ENCODE results near the gene GRIN2A.

GRIN2A gene

GRCh38 chr16:9965079-9965478, 217.1 kb downstream of the GRIN2A start:
- DNase-seq (ENCODE audit: low read depth) = no peak

GRCh38 chr16:9964426-9964825, 217.8 kb downstream of the GRIN2A start:
- no peak for DNase-seq (ENCODE audit: low read depth)

- no peak for DNase-seq (ENCODE audit: low read depth)
Observed at GRCh38 chr16:9957433-9957832, 224.8 kb downstream of the GRIN2A start.

- no peak for DNase-seq (ENCODE audit: low read depth)
Observed at GRCh38 chr16:9957002-9957401, 225.2 kb downstream of the GRIN2A start.

GRCh38 chr16:9955677-9956076, 226.6 kb downstream of the GRIN2A start:
- DNase-seq (ENCODE audit: low read depth) = no peak

- DNase-seq (ENCODE audit: low read depth) = no peak
Observed at GRCh38 chr16:9953908-9954570, 228.2 kb downstream of the GRIN2A start.

GRCh38 chr16:9950658-9951057, 231.6 kb downstream of the GRIN2A start:
- no peak for DNase-seq (ENCODE audit: low read depth)

- DNase-seq (ENCODE audit: low read depth) = no peak
Observed at GRCh38 chr16:9949396-9949795, 232.8 kb downstream of the GRIN2A start.

- DNase-seq (ENCODE audit: low read depth) = no peak
Observed at GRCh38 chr16:9948933-9949332, 233.3 kb downstream of the GRIN2A start.

- DNase-seq (ENCODE audit: low read depth) = no peak
Observed at GRCh38 chr16:9946022-9946720, 236.1 kb downstream of the GRIN2A start.

- DNase-seq (ENCODE audit: low read depth) = no peak
Observed at GRCh38 chr16:9943121-9943520, 239.1 kb downstream of the GRIN2A start.

GRCh38 chr16:9941245-9941644, 241.0 kb downstream of the GRIN2A start:
- DNase-seq (ENCODE audit: low read depth) = no peak

GRCh38 chr16:9934723-9935508, 247.3 kb downstream of the GRIN2A start:
- DNase-seq (ENCODE audit: low read depth) = no peak

GRCh38 chr16:9932919-9933653, 249.1 kb downstream of the GRIN2A start:
- no peak for DNase-seq (ENCODE audit: low read depth)

- DNase-seq (ENCODE audit: low read depth) = no peak
Observed at GRCh38 chr16:9932000-9932399, 250.2 kb downstream of the GRIN2A start.

- DNase-seq (ENCODE audit: low read depth) = no peak
Observed at GRCh38 chr16:9929836-9930235, 252.4 kb downstream of the GRIN2A start.

GRCh38 chr16:9929313-9929712, 252.9 kb downstream of the GRIN2A start:
- DNase-seq (ENCODE audit: low read depth) = no peak

- DNase-seq (ENCODE audit: low read depth) = no peak
Observed at GRCh38 chr16:9922441-9922840, 259.8 kb downstream of the GRIN2A start.

- DNase-seq (ENCODE audit: low read depth) = no peak
Observed at GRCh38 chr16:9921997-9922396, 260.2 kb downstream of the GRIN2A start.

- DNase-seq (ENCODE audit: low read depth) = no peak
Observed at GRCh38 chr16:9919460-9919859, 262.8 kb downstream of the GRIN2A start.

GRCh38 chr16:9917691-9918090, 264.5 kb downstream of the GRIN2A start:
- DNase-seq (ENCODE audit: low read depth) = no peak

- DNase-seq (ENCODE audit: low read depth) = no peak
Observed at GRCh38 chr16:9913604-9914326, 268.5 kb downstream of the GRIN2A start.

Measured in stimulated activated CD8-positive, alpha-beta memory T cell treated with anti-CD3 and anti-CD28 coated beads, Interleukin-12 subunit alpha, Interleukin-12 subunit beta, amount 100 ng/mL, for 4 hours (primary cell).